ENCODE data around the gene TSPAN6. TPM values are rescaled to one million over a fixed set of nuclear protein-coding genes. Genes with fewer than 3 reads are reported as not detected.

Gene TSPAN6
- total and polyA plus RNA-seq, 2 of the 4 experiments (the other 2 are of a cell fraction), result 16.1 to 20.1 TPM

GRCh38 chrX:100681599-100681998 lies 45.0 kb upstream of the TSPAN6 start:
- Histone ChIP-seq H3K36me3 (ENCODE audit: control insufficient read depth, insufficient read depth, low read length) (no peaks in the 10 kb centered on the region), H3K14ac (replicated peaks; ENCODE audit: low read depth, low read length) (no peak overlapping the region), H3K27ac (ENCODE audit: insufficient read depth, low read length) (no peak overlapping the region), H3K79me1 (ENCODE audit: low read depth in 1 of 2, low read length in 2 of 2) (no peaks in the 10 kb centered on the region), H3K27me3 (ENCODE audit: control insufficient read depth, insufficient read depth, low read length) (no peaks in the 10 kb centered on the region; the same call in 1 of the 2 replicates), H3K4me3 (ENCODE audit: insufficient read depth, low read depth, low read length) (no peak overlapping the region), H4K8ac (ENCODE audit: low read depth in 2 of 2, low read length in 2 of 2) (no peak overlapping the region), H3K18ac (ENCODE audit: low read depth, low read length) (no peak overlapping the region), H3K9me1 (ENCODE audit: insufficient read depth, low read length) (no peaks in the 10 kb centered on the region), H2AK5ac (ENCODE audit: low read depth, low read length) (no peak overlapping the region), H3K56ac (ENCODE audit: extremely low read depth, insufficient read depth, low read length) (no peak overlapping the region), H3K4me1 (ENCODE audit: control insufficient read depth, insufficient read depth, low read length) (peaks cover 2% of the 10 kb centered on the region), H4K5ac (ENCODE audit: low read depth, low read length) (no peak overlapping the region), H2AFZ (replicated peaks; ENCODE audit: low read length, poor library complexity) (no peak overlapping the region), H2BK120ac (ENCODE audit: low read depth, low read length) (no peak overlapping the region), H3K4ac (ENCODE audit: low read depth, low read length) (no peak overlapping the region), H2AK9ac (replicated peaks; ENCODE audit: low read depth, low read length, poor library complexity) (no peak overlapping the region), H3K4me2 (ENCODE audit: low read depth, low read length) (no peak overlapping the region; the same call in 1 of the 2 replicates), H2BK15ac (ENCODE audit: low read depth, low read length) (no peak overlapping the region), H4K91ac (ENCODE audit: insufficient read depth, low read depth, low read length) (no peak overlapping the region), H4K20me1 (ENCODE audit: insufficient read depth, low read length) (no peaks in the 10 kb centered on the region), H2BK5ac (ENCODE audit: low read depth, low read length, poor library complexity, severe bottlenecking) (no peak overlapping the region), H3K23ac (ENCODE audit: low read depth, low read length) (no peak overlapping the region; the same call in 1 of the 2 replicates), H3K9ac (ENCODE audit: low read depth, low read length) (no peak overlapping the region), H3K9me3 (ENCODE audit: control insufficient read depth, insufficient read depth, low read length) (no peaks in the 10 kb centered on the region), H2BK20ac (ENCODE audit: low read depth, low read length) (no peak overlapping the region)
- no TSS peak for BruUV-seq (replicated peaks)
- no peak for TF ChIP-seq ELK1 (IDR thresholded peaks at IDR 0.05; ENCODE audit: borderline replicate concordance, low read depth, low read length)
- no peak for TF ChIP-seq NFE2L2 (IDR thresholded peaks at IDR 0.05; ENCODE audit: low read depth, low read length)
- TF ChIP-seq RFX5 (IDR thresholded peaks at IDR 0.05; ENCODE audit: low read depth, low read length), result no peak
- TF ChIP-seq MAZ (IDR thresholded peaks at IDR 0.05; ENCODE audit: borderline replicate concordance, low read depth, low read length), result no peak
- TF ChIP-seq MAFK (IDR thresholded peaks at IDR 0.05; ENCODE audit: low read depth, low read length), result no peak
- no peak for TF ChIP-seq CHD1 (IDR thresholded peaks at IDR 0.05; ENCODE audit: low read depth, low read length)
- no peak for TF ChIP-seq SMC3 (IDR thresholded peaks at IDR 0.05; ENCODE audit: low read depth, low read length)
- TF ChIP-seq CEBPB (IDR thresholded peaks at IDR 0.05; ENCODE audit: low read depth, low read length), result no peak
- no peak for TF ChIP-seq RCOR1 (IDR thresholded peaks at IDR 0.05; ENCODE audit: insufficient replicate concordance, low read length)
- no peak for TF ChIP-seq RAD21 (IDR thresholded peaks at IDR 0.05; ENCODE audit: low read length)
- TF ChIP-seq MXI1 (IDR thresholded peaks at IDR 0.05; ENCODE audit: borderline replicate concordance, low read depth, low read length), result no peak
- TF ChIP-seq FOS (IDR thresholded peaks at IDR 0.05; ENCODE audit: low read depth, low read length), result no peak
- TF ChIP-seq USF2 (IDR thresholded peaks at IDR 0.05; ENCODE audit: low read depth, low read length), result no peak
- no peak for DNase-seq
- no CpG with 5 or more reads among the region's 3 CpGs for WGBS, 2 experiments (ENCODE audit: extremely low coverage in 2 of 2, insufficient read length in 1 of 2)
- no peak for ATAC-seq (ENCODE audit: low read depth)
- dilution Hi-C loops (cut with HindIII; ENCODE audit: low sequenced_read_pairs, unreplicated experiment), result no loop called here
- in situ Hi-C loops (cut with MboI; ENCODE audit: low sequenced_read_pairs), result no loop called here
- intact Hi-C loops (cut with micrococcal nuclease), result loop anchor here (10.0 kb wide), 1 partner anchor 603 kb away; no protein-coding TSS in a partner anchor
- ChIA-PET POLR2A (ENCODE audit: unreplicated experiment) (no interaction called here), CTCF (no interaction called here)

All from IMR-90 (cell line).